IMR-90 (cell line): ENCODE measurements around the gene PSMC4. TPM values are rescaled to one million over a fixed set of nuclear protein-coding genes. Genes with fewer than 3 reads are reported as not detected.
A peak's percentile ranks its signal among the peaks of the same experiment; 100 is the strongest.

ENCODE experiments used
- ATAC-seq: fragments of 200-7000 bp; cut with Tn5 transposase; 2 replicates; pipeline ENCODE4 v1.9.1; 2020; ENCODE audit warnings: low read depth, mild to moderate bottlenecking, moderate library complexity
- BruUV-seq: library from RNA; stranded (reverse); fragments of 400-500 nt; replicated peaks from 2 replicates; lab custom pipeline; 2021; lab: Mats Ljungman, UMichigan
- CTCF ChIA-PET: fragments of 300-600 bp; formaldehyde crosslinking; extraction: SDS; loops from one replicate; lab custom pipeline; 2021; ENCODE audit warnings: antibody characterized with exemption; lab: Yijun Ruan, JAX
- POLR2A ChIA-PET: fragments of 300-600 bp; sonication (Branson Sonifier 250); formaldehyde crosslinking; loops from one replicate; lab custom pipeline; 2022; ENCODE audit warnings: antibody characterized with exemption; ENCODE audit not compliant: unreplicated experiment; lab: Charles Lee
- DNase-seq: peaks from one replicate; pipeline ENCODE4 v3.0.0; 2013
- H2AFZ ChIP-seq: replicated peaks from 2 replicates; pipeline ENCODE3; 2013; ENCODE audit warnings: low read length, mild to moderate bottlenecking; ENCODE audit not compliant: poor library complexity
- H2AK5ac ChIP-seq: 2 replicates; pipeline ENCODE4 v1.6.1; 2013; ENCODE audit warnings: low read depth, low read length, inconsistent platforms
- H2AK9ac ChIP-seq: replicated peaks from 2 replicates; pipeline ENCODE3; 2013; ENCODE audit warnings: mild to moderate bottlenecking, low read depth, low read length, moderate library complexity; ENCODE audit not compliant: poor library complexity
- H2BK120ac ChIP-seq: 2 replicates; pipeline ENCODE4 v1.6.1; 2013; ENCODE audit warnings: low read depth, low read length, inconsistent platforms
- H2BK15ac ChIP-seq: 3 replicates; pipeline ENCODE4 v1.6.1; 2013; ENCODE audit warnings: low read depth, low read length, inconsistent platforms
- H2BK20ac ChIP-seq: 2 replicates; pipeline ENCODE4 v1.6.1; 2013; ENCODE audit warnings: low read depth, mild to moderate bottlenecking, inconsistent platforms, low read length, moderate library complexity
- H2BK5ac ChIP-seq: 2 replicates; pipeline ENCODE4 v1.6.1; 2013; ENCODE audit warnings: mild to moderate bottlenecking, low read depth, low read length, inconsistent platforms; ENCODE audit not compliant: poor library complexity, severe bottlenecking
- H3K14ac ChIP-seq: replicated peaks from 2 replicates; pipeline ENCODE4 v1.6.1; 2013; ENCODE audit warnings: low read depth, low read length, inconsistent platforms
- H3K18ac ChIP-seq: 2 replicates; pipeline ENCODE4 v1.6.1; 2013; ENCODE audit warnings: low read depth, low read length, control low read depth
- H3K23ac ChIP-seq: 2 replicates; pipeline ENCODE4 v1.6.1; 2013; ENCODE audit warnings: low read depth, low read length, inconsistent platforms
- H3K27ac ChIP-seq: 2 replicates; pipeline ENCODE4 v1.5.1; 2013; ENCODE audit warnings: mild to moderate bottlenecking, control low read depth, low read length; ENCODE audit not compliant: insufficient read depth
- H3K27me3 ChIP-seq: 2 replicates; pipeline ENCODE4 v1.6.1; 2013; ENCODE audit warnings: low read length; ENCODE audit not compliant: control insufficient read depth, insufficient read depth
- H3K36me3 ChIP-seq: 2 replicates; pipeline ENCODE4 v1.6.1; 2013; ENCODE audit warnings: low read length, mixed read lengths; ENCODE audit not compliant: control insufficient read depth, insufficient read depth
- H3K4ac ChIP-seq: 2 replicates; pipeline ENCODE4 v1.6.1; 2013; ENCODE audit warnings: low read depth, low read length, inconsistent platforms
- H3K4me1 ChIP-seq: 2 replicates; pipeline ENCODE4 v1.6.1; 2013; ENCODE audit warnings: low read length, mixed read lengths; ENCODE audit not compliant: control insufficient read depth, insufficient read depth
- H3K4me2 ChIP-seq: 2 replicates; pipeline ENCODE4 v1.6.1; 2013; ENCODE audit warnings: low read depth, mild to moderate bottlenecking, control low read depth, low read length, moderate library complexity
- H3K4me3 ChIP-seq: 2 replicates; pipeline ENCODE4 v1.5.1; 2013; ENCODE audit warnings: low read depth, mild to moderate bottlenecking, control low read depth, low read length, moderate library complexity; ENCODE audit not compliant: insufficient read depth
- H3K56ac ChIP-seq: 2 replicates; pipeline ENCODE4 v1.6.1; 2013; ENCODE audit warnings: low read length, inconsistent platforms; ENCODE audit not compliant: insufficient read depth; ENCODE audit errors: extremely low read depth
- H3K79me1 ChIP-seq, 2 experiments: 2 replicates each; pipeline ENCODE4 v1.6.1; 2013; ENCODE audit warnings: low read length in 2 of 2, inconsistent platforms in 1 of 2, low read depth in 1 of 2
- H3K9ac ChIP-seq: 2 replicates; pipeline ENCODE4 v1.6.1; 2013; ENCODE audit warnings: low read depth, low read length, control low read depth
- H3K9me1 ChIP-seq: 2 replicates; pipeline ENCODE4 v1.6.1; 2013; ENCODE audit warnings: low read length, inconsistent platforms; ENCODE audit not compliant: insufficient read depth
- H3K9me3 ChIP-seq: 2 replicates; pipeline ENCODE4 v1.6.1; 2013; ENCODE audit warnings: low read length; ENCODE audit not compliant: control insufficient read depth, insufficient read depth
- H4K20me1 ChIP-seq: 2 replicates; pipeline ENCODE4 v1.6.1; 2013; ENCODE audit warnings: low read length, inconsistent platforms; ENCODE audit not compliant: insufficient read depth
- H4K5ac ChIP-seq: 2 replicates; pipeline ENCODE4 v1.6.1; 2013; ENCODE audit warnings: mild to moderate bottlenecking, low read depth, low read length, control low read depth
- H4K8ac ChIP-seq, 2 experiments: 2 replicates each; pipeline ENCODE4 v1.6.1; 2013; ENCODE audit warnings: low read depth in 2 of 2, low read length in 2 of 2, control low read depth in 1 of 2, inconsistent platforms in 1 of 2
- H4K91ac ChIP-seq: 2 replicates; pipeline ENCODE4 v1.6.1; 2013; ENCODE audit warnings: low read depth, low read length, inconsistent platforms; ENCODE audit not compliant: insufficient read depth
- BHLHE40 ChIP-seq: fragments of 150-350 bp; IDR thresholded peaks from 2 replicates; pipeline ENCODE4 v1.6.1; 2016; ENCODE audit warnings: mild to moderate bottlenecking, low read depth, low read length
- CEBPB ChIP-seq: IDR thresholded peaks from 2 replicates; pipeline ENCODE4 v1.6.1; 2012; ENCODE audit warnings: low read depth, low read length, improper control_type of control experiment
- CHD1 ChIP-seq: IDR thresholded peaks from 2 replicates; pipeline ENCODE4 v1.6.1; 2012; ENCODE audit warnings: low read depth, low read length, improper control_type of control experiment
- CTCF ChIP-seq: conservative IDR thresholded peaks from 2 replicates; pipeline ENCODE4 v1.5.1; 2012; ENCODE audit warnings: mild to moderate bottlenecking, low read depth, low read length, improper control_type of control experiment
- ELK1 ChIP-seq: fragments of 150-350 bp; IDR thresholded peaks from 2 replicates; pipeline ENCODE4 v1.6.1; 2016; ENCODE audit warnings: low read depth, mild to moderate bottlenecking, low read length, moderate library complexity, borderline replicate concordance
- MAFK ChIP-seq: IDR thresholded peaks from 2 replicates; pipeline ENCODE4 v1.6.1; 2012; ENCODE audit warnings: low read depth, low read length, improper control_type of control experiment
- MAZ ChIP-seq: IDR thresholded peaks from 2 replicates; pipeline ENCODE4 v1.6.1; 2012; ENCODE audit warnings: low read depth, mild to moderate bottlenecking, low read length, improper control_type of control experiment, moderate library complexity, borderline replicate concordance
- NFE2L2 ChIP-seq: fragments of 150-350 bp; IDR thresholded peaks from 2 replicates; pipeline ENCODE4 v1.6.1; 2016; ENCODE audit warnings: low read depth, mild to moderate bottlenecking, low read length
- RAD21 ChIP-seq: IDR thresholded peaks from 2 replicates; pipeline ENCODE4 v1.6.1; 2012; ENCODE audit warnings: low read length, improper control_type of control experiment
- RCOR1 ChIP-seq: IDR thresholded peaks from 2 replicates; pipeline ENCODE4 v1.6.1; 2012; ENCODE audit warnings: mild to moderate bottlenecking, low read length, improper control_type of control experiment; ENCODE audit not compliant: insufficient replicate concordance
- RFX5 ChIP-seq: IDR thresholded peaks from 2 replicates; pipeline ENCODE4 v1.8.0; 2012; ENCODE audit warnings: low read depth, mild to moderate bottlenecking, low read length, moderate library complexity
- SMC3 ChIP-seq: fragments of 150-350 bp; IDR thresholded peaks from 2 replicates; pipeline ENCODE4 v1.6.1; 2016; ENCODE audit warnings: low read depth, mild to moderate bottlenecking, antibody characterized with exemption, low read length, moderate library complexity
- USF2 ChIP-seq: fragments of 150-350 bp; IDR thresholded peaks from 2 replicates; pipeline ENCODE4 v1.6.1; 2017; ENCODE audit warnings: mild to moderate bottlenecking, antibody characterized with exemption, low read length, low read depth
- WGBS, 2 experiments: methylation state at CpG; one replicate each; pipeline versions ENCODE4 v1.1.5 to v1.1.7; 2013; ENCODE audit warnings: missing lambda C conversion rate in 2 of 2; ENCODE audit not compliant: insufficient read length in 1 of 2; ENCODE audit errors: extremely low coverage in 2 of 2; 5-methylcytosine and 5-hydroxymethylcytosine counted together
- dilution Hi-C: fragments of 300-500 bp; cut with HindIII; formaldehyde crosslinking; loops from one replicate; pipeline ENCODE4 v1.14.3; 2018; ENCODE audit warnings: low sequenced_read_pairs; ENCODE audit not compliant: unreplicated experiment
- in situ Hi-C: fragments of 300-500 bp; cut with MboI; formaldehyde crosslinking; loops from 3 replicates; pipeline ENCODE4 v1.14.3; 2019; ENCODE audit warnings: low sequenced_read_pairs, inconsistent platforms, mixed read lengths
- intact Hi-C: fragments of 100-400 bp; cut with micrococcal nuclease; formaldehyde crosslinking; loops from 2 replicates; pipeline ENCODE4 v1.10.0; 2022
- polyA plus RNA-seq, 3 experiments: library from polyadenylated mRNA; depleted of rRNA; stranded (reverse); fragments of >200 nt; gene quantifications; 2 replicates each; pipeline ENCODE4 v1.2.3, GENCODE V29; 2012; ENCODE audit warnings: low replicate concordance in 1 of 3
- total RNA-seq: library from RNA; depleted of rRNA; stranded (reverse); fragments of >200 nt; gene quantifications from 2 replicates; pipeline ENCODE4 v1.2.3, GENCODE V29; 2012

The PSMC4 gene
- total and polyA plus RNA-seq, 2 of the 4 experiments (the other 2 are of a cell fraction), result 148 to 216 TPM

GRCh38 chr19:39924389-39924788, 46.6 kb upstream of the PSMC4 start:
- no peak overlapping the region for H2BK5ac ChIP-seq
- ATAC-seq, result no peak
- H2AFZ ChIP-seq, result peak overlapping the region; percentile 32
- H4K5ac ChIP-seq, result no peak overlapping the region
- no peak overlapping the region for H3K4me2 ChIP-seq
- H4K91ac ChIP-seq, result no peak overlapping the region
- H2BK20ac ChIP-seq, result no peak overlapping the region
- no peak overlapping the region for H3K4me3 ChIP-seq
- H4K20me1 ChIP-seq, result no peaks in the 10 kb centered on the region
- dilution Hi-C loops, result no loop called here
- H3K36me3 ChIP-seq, result no peaks in the 10 kb centered on the region
- H3K4ac ChIP-seq, result no peak overlapping the region
- no peak overlapping the region for H2AK5ac ChIP-seq
- ChIA-PET POLR2A (no interaction called here), CTCF (no interaction called here)
- H3K56ac ChIP-seq, result no peak overlapping the region
- H3K9me1 ChIP-seq, result no peaks in the 10 kb centered on the region
- no peaks in the 10 kb centered on the region for H3K4me1 ChIP-seq
- intact Hi-C loops, result no loop called here
- 95% methylated on average over 4 of the region's 37 CpGs; no CpG with 5 or more reads in 1 of the 2 experiments for whole genome bisulfite sequencing, 2 experiments
- TF ChIP-seq RAD21, result no peak
- no peak for TF ChIP-seq MAZ
- no peak for TF ChIP-seq MAFK
- TF ChIP-seq CEBPB, result no peak
- TF ChIP-seq RFX5, result no peak
- no peak for TF ChIP-seq CTCF
- TF ChIP-seq CHD1, result no peak
- no peak for TF ChIP-seq USF2
- TF ChIP-seq SMC3, result no peak
- no peak for TF ChIP-seq ELK1
- TF ChIP-seq BHLHE40, result no peak
- TF ChIP-seq RCOR1, result no peak
- TF ChIP-seq NFE2L2, result no peak
- no peak overlapping the region for H3K23ac ChIP-seq
- no peak overlapping the region for H3K27ac ChIP-seq
- no peak overlapping the region for H3K14ac ChIP-seq
- no peaks in the 10 kb centered on the region for H3K27me3 ChIP-seq
- no peak for DNase-seq
- H3K9me3 ChIP-seq, result no peaks in the 10 kb centered on the region
- no peaks in the 10 kb centered on the region for H3K79me1 ChIP-seq
- no peak overlapping the region for H3K9ac ChIP-seq
- in situ Hi-C loops, result no loop called here
- H2AK9ac ChIP-seq, result no peak overlapping the region
- no TSS peak for BruUV-seq
- no peak overlapping the region for H4K8ac ChIP-seq
- no peak overlapping the region for H2BK120ac ChIP-seq
- H2BK15ac ChIP-seq, result no peak overlapping the region
- no peak overlapping the region for H3K18ac ChIP-seq
